NCI-H345 (cell line): ENCODE measurements around the gene ZNF608.

Experiments used
- DNase-seq: peaks from one replicate; lab custom pipeline; 2025; lab: John Stamatoyannopoulos, UW

The ZNF608 gene

GRCh38 chr5:124755041-124755440 is 8.6 kb upstream of the ZNF608 start:
- no peak for DNase-seq

GRCh38 chr5:124754206-124754927 is 7.9 kb upstream of the ZNF608 start:
- no peak for DNase-seq

GRCh38 chr5:124752854-124753720 is 6.6 kb upstream of the ZNF608 start:
- DNase-seq = no peak

- DNase-seq = no peak
Observed at GRCh38 chr5:124751031-124751430, 4.6 kb upstream of the ZNF608 start.

- DNase-seq = peak; percentile 95
Observed at GRCh38 chr5:124748687-124749594, 2.5 kb upstream of the ZNF608 start.

GRCh38 chr5:124747791-124748686 is 1.6 kb upstream of the ZNF608 start:
- peak; percentile 54 for DNase-seq

GRCh38 chr5:124746916-124747790 is 714 bp upstream of the ZNF608 start:
- DNase-seq = peak; percentile 89

- no peak for DNase-seq
Observed at GRCh38 chr5:124745007-124745927, 1.2 kb downstream of the ZNF608 start.

GRCh38 chr5:124744170-124744971 is 2.1 kb downstream of the ZNF608 start:
- DNase-seq = no peak

- DNase-seq = peak; percentile 27
Observed at GRCh38 chr5:124743602-124744169, 2.8 kb downstream of the ZNF608 start.

- no peak for DNase-seq
Observed at GRCh38 chr5:124742983-124743601, 3.3 kb downstream of the ZNF608 start.

- DNase-seq = no peak
Observed at GRCh38 chr5:124742521-124742920, 3.9 kb downstream of the ZNF608 start.

GRCh38 chr5:124741711-124742496 is 4.5 kb downstream of the ZNF608 start:
- DNase-seq = no peak

- no peak for DNase-seq
Observed at GRCh38 chr5:124740991-124741583, 5.4 kb downstream of the ZNF608 start.

GRCh38 chr5:124740071-124740470 is 6.4 kb downstream of the ZNF608 start:
- DNase-seq = no peak

- no peak for DNase-seq
Observed at GRCh38 chr5:124739634-124740025, 6.8 kb downstream of the ZNF608 start.
